ENCODE data around the gene RNF214.

RNF214 gene

GRCh38 chr11:117198613-117199012, 33.9 kb upstream of the RNF214 start:
- Histone ChIP-seq H3K4me3 (peak overlapping the region; percentile 75), H3K27ac (peak overlapping the region; percentile 97)
- TF ChIP-seq, protein P1, sequence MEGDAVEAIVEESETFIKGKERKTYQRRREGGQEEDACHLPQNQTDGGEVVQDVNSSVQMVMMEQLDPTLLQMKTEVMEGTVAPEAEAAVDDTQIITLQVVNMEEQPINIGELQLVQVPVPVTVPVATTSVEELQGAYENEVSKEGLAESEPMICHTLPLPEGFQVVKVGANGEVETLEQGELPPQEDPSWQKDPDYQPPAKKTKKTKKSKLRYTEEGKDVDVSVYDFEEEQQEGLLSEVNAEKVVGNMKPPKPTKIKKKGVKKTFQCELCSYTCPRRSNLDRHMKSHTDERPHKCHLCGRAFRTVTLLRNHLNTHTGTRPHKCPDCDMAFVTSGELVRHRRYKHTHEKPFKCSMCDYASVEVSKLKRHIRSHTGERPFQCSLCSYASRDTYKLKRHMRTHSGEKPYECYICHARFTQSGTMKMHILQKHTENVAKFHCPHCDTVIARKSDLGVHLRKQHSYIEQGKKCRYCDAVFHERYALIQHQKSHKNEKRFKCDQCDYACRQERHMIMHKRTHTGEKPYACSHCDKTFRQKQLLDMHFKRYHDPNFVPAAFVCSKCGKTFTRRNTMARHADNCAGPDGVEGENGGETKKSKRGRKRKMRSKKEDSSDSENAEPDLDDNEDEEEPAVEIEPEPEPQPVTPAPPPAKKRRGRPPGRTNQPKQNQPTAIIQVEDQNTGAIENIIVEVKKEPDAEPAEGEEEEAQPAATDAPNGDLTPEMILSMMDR (IDR thresholded peaks at IDR 0.05), result no peak
- no peak for DNase-seq (ENCODE audit: low spot score)

- peak within 1 kb of the TSS; percentile 97 for H3K27ac ChIP-seq
- peak; percentile 99 for DNase-seq (ENCODE audit: low spot score)
- peak within 1 kb of the TSS; percentile 75 for H3K4me3 ChIP-seq
- TF ChIP-seq, protein P1 (IDR thresholded peaks at IDR 0.05), result no peak
These were observed 33.2 kb upstream of the RNF214 start, which contains the start of gene TAGLN for GRCh38 chr11:117199053-117199915. TSS of gene TAGLN (plus strand) at chr11:117199370. CDS start at chr11:117203014, 3,644 bp downstream.

GRCh38 chr11:117199916-117200812, 32.3 kb upstream of the RNF214 start:
- DNase-seq (ENCODE audit: low spot score), result no peak
- H3K27ac ChIP-seq, result peak overlapping the region; percentile 97
- TF ChIP-seq, protein P1 (IDR thresholded peaks at IDR 0.05), result no peak
- H3K4me3 ChIP-seq, result peak overlapping the region; percentile 75

GRCh38 chr11:117200813-117201657, 31.4 kb upstream of the RNF214 start:
- peak overlapping the region; percentile 75 for H3K4me3 ChIP-seq
- H3K27ac ChIP-seq, result peak overlapping the region; percentile 97
- TF ChIP-seq, protein P1 (IDR thresholded peaks at IDR 0.05), result no peak
- DNase-seq (ENCODE audit: low spot score), result no peak

DNA sequence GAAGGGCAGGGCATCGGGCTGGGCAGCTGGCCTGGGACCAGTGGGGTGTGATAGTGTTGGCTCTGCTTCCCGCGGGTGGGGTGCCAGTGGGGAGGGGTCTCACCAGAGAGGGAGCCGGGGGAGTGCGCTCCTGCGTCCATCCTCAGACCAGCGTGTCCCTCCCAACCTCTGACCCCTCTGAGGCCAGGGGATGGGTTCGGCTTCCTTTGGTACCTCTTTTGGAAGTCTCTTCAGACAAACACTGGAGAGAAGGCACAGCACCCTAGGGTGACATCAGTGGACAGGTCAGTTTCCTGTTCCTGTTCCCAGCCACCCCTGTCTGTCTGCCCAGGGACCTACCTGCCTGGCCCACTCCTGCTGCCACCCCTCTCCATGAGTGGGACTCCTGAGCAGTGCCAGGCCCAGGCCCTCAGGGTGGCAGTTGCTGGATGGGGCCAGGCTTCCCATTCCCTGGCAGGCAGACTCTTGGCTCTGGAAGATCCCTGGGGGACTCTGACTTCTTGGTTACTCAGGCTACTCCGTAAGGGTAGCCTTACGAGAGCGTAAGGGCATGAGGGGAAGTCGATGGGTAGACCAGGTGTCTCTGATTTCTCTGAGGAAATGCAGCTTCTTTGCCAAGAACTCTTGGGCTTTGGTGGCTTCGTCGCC, 30.7 kb upstream of the RNF214 start:
- Histone ChIP-seq H3K27ac (peak overlapping the region; percentile 97), H3K4me3 (peak overlapping the region; percentile 75)
- TF ChIP-seq, protein P1 (IDR thresholded peaks at IDR 0.05), result no peak
- no peak for DNase-seq (ENCODE audit: low spot score)
